Measurements from ENCODE around the gene HINFP. TPM values are rescaled to one million over a fixed set of nuclear protein-coding genes. Genes with fewer than 3 reads are reported as not detected.
"Not testable (repeated sequence)": the region's sequence is repeated elsewhere in the genome, so short reads cannot be mapped to it uniquely, and the experiment has no call there.

HINFP gene
- total and polyA plus RNA-seq, 9 of the 15 experiments (the other 6 are each of a cell fraction or from before 2014, with no cell fraction given) = 13.8 to 34.1 (median 22.5) TPM

DNA sequence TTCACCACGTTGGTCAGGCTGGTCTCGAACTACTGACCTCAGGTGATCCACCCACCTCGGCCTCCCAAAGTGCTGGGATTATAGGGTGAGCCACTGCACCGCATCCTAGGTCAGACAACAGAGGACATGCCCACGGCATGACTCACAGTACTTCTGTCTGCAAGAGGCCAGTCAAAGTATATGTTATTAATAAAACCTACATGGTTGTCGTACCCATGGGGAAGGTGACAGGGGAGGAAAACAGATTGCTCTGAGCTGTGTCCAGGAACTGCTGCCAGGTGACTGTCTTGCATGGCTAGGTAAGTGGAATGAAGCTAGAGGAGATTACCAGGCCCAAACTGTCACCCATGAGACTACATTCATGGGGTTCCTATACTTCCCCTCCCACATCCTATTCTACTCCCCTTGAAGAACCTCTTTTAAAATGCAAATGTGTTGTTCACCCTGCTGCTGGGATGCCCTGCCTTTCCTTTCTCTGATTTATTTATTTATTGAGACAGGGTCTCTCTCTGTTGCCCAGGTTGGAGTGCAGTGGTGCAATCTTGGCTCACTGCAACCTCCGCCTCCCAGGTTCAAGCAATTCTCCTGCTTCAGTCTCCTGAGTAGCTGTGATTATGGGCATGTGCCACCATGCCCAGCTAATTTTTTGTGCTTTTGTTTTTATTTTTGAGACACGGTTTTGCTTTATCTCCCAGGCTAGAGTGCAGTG, 45.1 kb downstream of the HINFP start:
- CTCF ChIA-PET (ENCODE audit: low intra/inter-chr PET ratio) = no interaction called here
- Histone ChIP-seq H4K20me1 (replicated peaks; ENCODE audit: control insufficient read depth, insufficient read depth, low read length) (no peaks in the 10 kb centered on the region), H3K4me2 (ENCODE audit: insufficient read depth, low read length) (no peak overlapping the region), H3K27me3 (ENCODE audit: control insufficient read depth in 2 of 2, insufficient read depth in 2 of 2, low read length in 2 of 2) (peaks cover 2 to 15% of the 10 kb centered on the region in 2 experiments; a peak in 3 of 5 replicates), H3K36me3 (ENCODE audit: control insufficient read depth, insufficient read depth, low read length) (no peaks in the 10 kb centered on the region), H2AFZ (ENCODE audit: low read depth, low read length) (no peak overlapping the region), H3K4me3 (no peak overlapping the region), H3K9me3 (replicated peaks; ENCODE audit: control insufficient read depth, insufficient read depth, low read depth, low read length) (no peaks in the 10 kb centered on the region), H3K4me1 (replicated peaks in 1 of 2; ENCODE audit: control insufficient read depth in 2 of 2, insufficient read depth in 2 of 2, low read length in 2 of 2) (peaks cover 6 to 18% of the 10 kb centered on the region in 2 experiments; a peak in 4 of 5 replicates), H3K27ac (ENCODE audit: extremely low read depth, low read depth, low read length) (no peak overlapping the region), H3K9ac (ENCODE audit: insufficient read depth in 1 of 2, low read depth in 2 of 2, low read length in 2 of 2) (no peak overlapping the region), H3K79me2 (ENCODE audit: control insufficient read depth, insufficient read depth, low read length) (no peaks in the 10 kb centered on the region), H3K9me1 (ENCODE audit: control insufficient read depth, insufficient read depth, low read length) (no peaks in the 10 kb centered on the region)
- 28% methylated on average over 8 of the region's 8 CpGs for WGBS (ENCODE audit: insufficient coverage, low coverage, missing lambda C conversion rate)
- no peak for FAIRE-seq
- DNase-seq (ENCODE audit: extremely low read depth in 1 of 4, low spot score in 3 of 4) = no peak
- in situ Hi-C loops (cut with MboI) = no loop called here
- no TSS peak for BruUV-seq (replicated peaks)
- no peak for ATAC-seq
- intact Hi-C loops (cut with micrococcal nuclease) = no loop called here
- TF ChIP-seq NBN (IDR thresholded peaks at IDR 0.05; ENCODE audit: low read depth) (no peak), ZBTB9 (CRISPR knock-in tag; IDR thresholded peaks at IDR 0.05) (no peak), CHD4 (IDR thresholded peaks at IDR 0.05; ENCODE audit: insufficient read depth, insufficient replicate concordance, low read depth, low read length, poor library complexity, severe bottlenecking) (no peak), EGR1 (conservative IDR thresholded peaks at IDR 0.05) (peak; percentile 37), SIRT6 (IDR thresholded peaks at IDR 0.05; ENCODE audit: low read depth, low read length) (no peak), FOXP1 (CRISPR knock-in tag; IDR thresholded peaks at IDR 0.05) (no peak), CHCHD3 (CRISPR knock-in tag; IDR thresholded peaks at IDR 0.05) (no peak)
- TF ChIP-seq, protein P1, sequence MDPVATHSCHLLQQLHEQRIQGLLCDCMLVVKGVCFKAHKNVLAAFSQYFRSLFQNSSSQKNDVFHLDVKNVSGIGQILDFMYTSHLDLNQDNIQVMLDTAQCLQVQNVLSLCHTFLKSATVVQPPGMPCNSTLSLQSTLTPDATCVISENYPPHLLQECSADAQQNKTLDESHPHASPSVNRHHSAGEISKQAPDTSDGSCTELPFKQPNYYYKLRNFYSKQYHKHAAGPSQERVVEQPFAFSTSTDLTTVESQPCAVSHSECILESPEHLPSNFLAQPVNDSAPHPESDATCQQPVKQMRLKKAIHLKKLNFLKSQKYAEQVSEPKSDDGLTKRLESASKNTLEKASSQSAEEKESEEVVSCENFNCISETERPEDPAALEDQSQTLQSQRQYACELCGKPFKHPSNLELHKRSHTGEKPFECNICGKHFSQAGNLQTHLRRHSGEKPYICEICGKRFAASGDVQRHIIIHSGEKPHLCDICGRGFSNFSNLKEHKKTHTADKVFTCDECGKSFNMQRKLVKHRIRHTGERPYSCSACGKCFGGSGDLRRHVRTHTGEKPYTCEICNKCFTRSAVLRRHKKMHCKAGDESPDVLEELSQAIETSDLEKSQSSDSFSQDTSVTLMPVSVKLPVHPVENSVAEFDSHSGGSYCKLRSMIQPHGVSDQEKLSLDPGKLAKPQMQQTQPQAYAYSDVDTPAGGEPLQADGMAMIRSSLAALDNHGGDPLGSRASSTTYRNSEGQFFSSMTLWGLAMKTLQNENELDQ (CRISPR knock-in tag; IDR thresholded peaks at IDR 0.05; ENCODE audit: borderline replicate concordance) = no peak
- POLR2A ChIA-PET = interaction anchor here (0.6 to 0.8 kb wide), 4 partner anchors 10 to 34 kb away, joined by 3 to 5 read pairs (median 4); no protein-coding TSS in a partner anchor

DNA sequence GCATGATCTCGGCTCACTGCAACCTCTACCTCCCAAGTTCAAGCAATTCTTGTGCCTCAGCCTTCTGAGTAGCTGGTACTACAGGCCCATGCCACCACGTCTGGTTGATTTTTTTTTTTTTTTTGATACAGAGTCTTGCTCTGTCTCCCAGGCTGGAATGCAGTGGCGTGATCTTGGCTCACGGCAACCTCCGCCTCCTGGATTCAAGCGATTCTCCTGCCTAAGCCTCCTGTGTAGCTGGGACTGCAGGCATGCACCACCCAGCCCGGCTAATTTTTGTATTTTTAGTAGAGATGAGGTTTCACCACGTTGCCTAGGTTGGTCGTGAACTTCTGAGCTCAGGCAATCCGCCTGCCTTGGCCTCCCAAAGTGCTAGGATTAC, 45.7 kb downstream of the HINFP start:
- H2AFZ ChIP-seq (ENCODE audit: low read depth, low read length); H4K20me1 ChIP-seq (replicated peaks; ENCODE audit: control insufficient read depth, insufficient read depth, low read length); H3K4me3 ChIP-seq; H3K27ac ChIP-seq (ENCODE audit: extremely low read depth, low read depth, low read length); H3K9me1 ChIP-seq (ENCODE audit: control insufficient read depth, insufficient read depth, low read length); H3K27me3 ChIP-seq (ENCODE audit: control insufficient read depth in 2 of 2, insufficient read depth in 2 of 2, low read length in 2 of 2); H3K36me3 ChIP-seq (ENCODE audit: control insufficient read depth, insufficient read depth, low read length); H3K9ac ChIP-seq (ENCODE audit: insufficient read depth in 1 of 2, low read depth in 2 of 2, low read length in 2 of 2); H3K79me2 ChIP-seq (ENCODE audit: control insufficient read depth, insufficient read depth, low read length); DNase-seq (ENCODE audit: extremely low read depth in 1 of 4, low spot score in 3 of 4); BruUV-seq (replicated peaks); H3K4me2 ChIP-seq (ENCODE audit: insufficient read depth, low read length); CTCF ChIA-PET (ENCODE audit: low intra/inter-chr PET ratio); intact Hi-C loops (cut with micrococcal nuclease); ATAC-seq; H3K9me3 ChIP-seq (replicated peaks; ENCODE audit: control insufficient read depth, insufficient read depth, low read depth, low read length); in situ Hi-C loops (cut with MboI); FAIRE-seq: not testable (repeated sequence)
- 59% methylated on average over 9 of the region's 10 CpGs for WGBS (ENCODE audit: insufficient coverage, low coverage, missing lambda C conversion rate)
- POLR2A ChIA-PET = interaction anchor here (0.6 to 0.8 kb wide), 4 partner anchors 9 to 33 kb away, joined by 3 to 5 read pairs (median 4); no protein-coding TSS in a partner anchor
- peaks cover 10 to 19% of the 10 kb centered on the region in 2 experiments; a peak in 4 of 5 replicates for H3K4me1 ChIP-seq (replicated peaks in 1 of 2; ENCODE audit: control insufficient read depth in 2 of 2, insufficient read depth in 2 of 2, low read length in 2 of 2)
